ENCODE data around the gene CDK4.

The CDK4 gene

DNA sequence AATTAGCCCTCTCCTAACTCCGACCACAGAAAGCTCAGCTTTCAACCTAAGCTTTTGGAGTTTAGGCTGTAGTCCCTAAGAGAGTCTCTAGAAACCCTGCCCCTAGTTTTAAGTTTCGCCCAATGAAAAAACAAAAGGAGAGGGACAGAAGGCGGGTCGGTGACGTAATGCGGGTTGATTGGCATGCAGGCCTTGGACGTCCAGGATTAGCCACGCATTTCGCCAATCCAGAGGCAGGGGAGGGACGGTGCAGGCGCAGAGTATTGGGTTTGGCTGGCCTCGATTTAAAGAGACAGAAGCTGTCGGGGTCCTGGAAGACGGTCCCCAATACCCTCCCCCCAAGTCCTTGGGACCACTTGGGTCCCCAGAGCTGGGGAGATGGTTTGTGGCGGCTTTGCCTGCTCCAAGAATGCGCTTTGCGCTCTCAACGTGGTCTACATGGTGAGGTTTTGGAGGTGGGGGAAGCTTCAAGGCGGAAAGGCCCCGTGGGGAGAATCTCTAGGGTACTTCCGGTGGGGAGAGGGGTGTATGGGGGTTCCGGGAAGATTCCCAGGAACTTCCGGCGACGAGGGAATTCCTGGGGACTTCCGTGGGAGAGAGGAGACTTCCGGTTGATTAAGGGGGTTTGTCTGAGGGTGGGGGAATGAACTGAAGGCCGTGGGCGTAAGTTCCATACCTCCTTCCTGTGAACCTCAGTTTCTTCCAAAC, 7.2 kb downstream of the CDK4 start, which contains the start of gene TSPAN31:
Gene TSPAN31 (plus strand): TSS at position 263 of the 708 bp plus-strand sequence. CDS start 116 bp downstream, at position 379.
- Histone ChIP-seq H3K4me3 (peak within 1 kb of the TSS; percentile 65), H3K4me1 (peaks cover 13% of the 10 kb centered on the region), H3K9me3 (no peaks in the 10 kb centered on the region), H3K27me3 (ENCODE audit: low read depth) (peaks cover 7% of the 10 kb centered on the region), H3K36me3 (replicated peaks) (peaks cover 27% of the 10 kb centered on the region)
- in situ Hi-C loops (cut with MboI; ENCODE audit: low sequenced_read_pairs), result no loop called here
- DNase-seq (ENCODE audit: low spot score in 2 of 2), result peak; percentile 96 to 97

DNA sequence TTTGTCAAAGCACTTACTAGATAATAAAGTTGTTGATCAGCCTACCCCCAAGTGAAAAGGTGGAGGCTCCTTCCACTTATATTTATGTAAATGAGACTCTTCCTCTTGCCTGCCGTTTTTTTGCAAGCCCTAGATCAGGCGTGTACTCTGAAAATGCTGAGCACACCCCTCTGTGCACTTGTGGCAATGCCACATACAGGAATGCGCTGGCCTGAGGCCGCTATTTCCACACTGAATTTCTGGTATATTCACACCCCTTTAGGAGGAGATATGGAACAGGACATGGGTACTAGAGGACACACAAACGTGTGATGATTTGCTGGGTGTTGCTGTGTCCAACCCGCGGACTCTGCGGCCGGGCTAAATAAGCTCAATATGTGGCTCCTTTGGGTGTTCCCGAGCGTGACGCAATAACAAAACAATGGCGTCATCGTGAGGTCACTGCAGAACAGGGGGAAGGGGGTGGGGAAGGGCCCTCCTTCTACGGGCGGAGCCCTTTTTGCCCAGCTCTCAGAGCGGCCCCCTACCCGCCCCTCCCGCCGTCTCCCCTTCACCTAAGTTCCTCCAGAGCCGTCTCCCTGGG, 7.8 kb downstream of the CDK4 start:
- peak overlapping the region; percentile 65 for H3K4me3 ChIP-seq
- peaks cover 23% of the 10 kb centered on the region for H3K36me3 ChIP-seq (replicated peaks)
- H3K4me1 ChIP-seq, result peaks cover 13% of the 10 kb centered on the region
- H3K27me3 ChIP-seq (ENCODE audit: low read depth), result peaks cover 7% of the 10 kb centered on the region
- DNase-seq (ENCODE audit: low spot score in 2 of 2), result peak in 1 of 2 experiments; percentile 83
- in situ Hi-C loops (cut with MboI; ENCODE audit: low sequenced_read_pairs), result no loop called here
- no peaks in the 10 kb centered on the region for H3K9me3 ChIP-seq

GRCh38 chr12:57743769-57744168, 8.3 kb downstream of the CDK4 start:
- in situ Hi-C loops (cut with MboI; ENCODE audit: low sequenced_read_pairs), result no loop called here
- no peak overlapping the region; the same call in 1 of the 2 replicates for H3K4me3 ChIP-seq

DNA sequence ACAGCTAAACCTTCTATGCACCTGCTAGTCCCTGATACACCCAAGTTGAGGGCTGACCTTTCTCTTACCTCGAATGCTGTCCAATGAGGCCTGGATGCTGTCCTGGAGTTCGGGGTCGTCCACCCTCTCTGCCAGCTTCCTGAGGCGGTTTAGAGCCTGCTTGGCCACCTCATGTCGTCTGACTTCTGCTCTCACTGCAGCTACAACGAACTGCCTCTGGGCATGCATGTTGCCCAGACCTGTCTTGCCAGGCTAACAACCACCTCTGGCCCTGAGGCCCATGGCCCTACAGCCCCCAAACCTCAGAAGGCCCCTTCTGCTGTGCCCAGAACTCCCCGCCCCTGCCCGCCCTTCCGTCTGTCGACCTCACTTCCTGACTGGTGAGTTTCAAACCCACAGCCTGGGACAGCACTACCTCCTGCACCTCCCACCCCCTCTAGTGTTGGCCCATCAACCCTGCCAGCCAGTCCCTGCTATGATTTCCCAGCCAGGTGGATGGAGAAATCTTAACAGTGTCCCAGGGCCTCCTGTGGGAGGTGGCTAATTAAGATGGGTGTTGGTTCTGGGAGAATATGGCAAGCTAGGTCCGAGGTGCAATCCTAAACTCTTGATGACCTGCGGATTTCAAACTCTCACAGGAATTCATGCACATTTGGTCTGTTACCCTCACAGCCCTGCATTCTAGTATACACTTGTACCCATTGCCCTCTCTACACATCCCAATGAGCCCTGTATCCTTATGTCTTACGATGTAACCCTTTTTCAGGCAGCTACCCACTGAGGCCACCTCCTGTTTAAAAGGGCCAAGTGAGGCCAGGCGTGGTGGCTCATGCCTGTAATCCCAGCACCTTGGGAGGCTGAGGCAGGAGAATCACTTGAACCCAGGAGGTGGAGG, 10.0 kb downstream of the CDK4 start:
- in situ Hi-C loops (cut with MboI; ENCODE audit: low sequenced_read_pairs), result no loop called here
- H3K9me3 ChIP-seq, result no peaks in the 10 kb centered on the region
- DNase-seq (ENCODE audit: low spot score in 2 of 2), result no peak
- peaks cover 13% of the 10 kb centered on the region for H3K4me1 ChIP-seq
- no peak overlapping the region for H3K4me3 ChIP-seq
- H3K27me3 ChIP-seq (ENCODE audit: low read depth), result peaks cover 7% of the 10 kb centered on the region
- peaks cover 2% of the 10 kb centered on the region for H3K36me3 ChIP-seq (replicated peaks)

More at GRCh38 chr12:57743769-57744168, 8.3 kb downstream of the CDK4 start:
- no peak for DNase-seq (ENCODE audit: low spot score in 2 of 2)
- H3K36me3 ChIP-seq (replicated peaks), result peaks cover 18% of the 10 kb centered on the region
- peaks cover 7% of the 10 kb centered on the region for H3K27me3 ChIP-seq (ENCODE audit: low read depth)
- H3K4me1 ChIP-seq, result peaks cover 13% of the 10 kb centered on the region
- H3K9me3 ChIP-seq, result no peaks in the 10 kb centered on the region

DNA sequence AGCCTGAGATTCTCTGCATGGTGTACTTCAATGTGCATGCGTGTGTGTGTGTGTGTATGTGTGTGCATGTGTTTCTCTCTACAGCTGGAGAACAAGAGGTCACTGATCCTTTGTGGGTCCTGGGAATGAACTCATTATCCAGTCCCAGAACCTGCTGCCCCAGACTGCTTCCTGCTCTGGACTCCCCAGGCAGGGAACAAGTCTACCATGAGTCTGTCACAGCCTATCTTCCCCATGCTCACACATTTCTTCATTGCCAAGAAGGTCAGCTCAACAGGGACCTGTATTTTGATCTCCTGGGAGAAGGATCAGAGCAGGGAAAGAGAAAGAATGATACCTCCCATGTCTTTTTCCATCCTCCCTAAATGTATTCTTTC, 10.7 kb downstream of the CDK4 start:
- in situ Hi-C loops (cut with MboI; ENCODE audit: low sequenced_read_pairs), result no loop called here
- Histone ChIP-seq H3K9me3 (no peaks in the 10 kb centered on the region), H3K36me3 (replicated peaks) (no peaks in the 10 kb centered on the region), H3K27me3 (ENCODE audit: low read depth) (peaks cover 7% of the 10 kb centered on the region), H3K4me1 (peaks cover 13% of the 10 kb centered on the region), H3K4me3 (no peak overlapping the region)
- no peak for DNase-seq (ENCODE audit: low spot score in 2 of 2)

- Histone ChIP-seq H3K9me3 (no peaks in the 10 kb centered on the region), H3K4me1 (peaks cover 11% of the 10 kb centered on the region), H3K27me3 (ENCODE audit: low read depth) (peaks cover 8% of the 10 kb centered on the region), H3K36me3 (replicated peaks) (no peaks in the 10 kb centered on the region), H3K4me3 (no peak overlapping the region)
- no peak for DNase-seq (ENCODE audit: low spot score in 2 of 2)
- in situ Hi-C loops (cut with MboI; ENCODE audit: low sequenced_read_pairs), result no loop called here
Observed at GRCh38 chr12:57740656-57741412, 11.3 kb downstream of the CDK4 start.

GRCh38 chr12:57739914-57740538, 12.1 kb downstream of the CDK4 start:
- no peak overlapping the region for H3K4me3 ChIP-seq
- H3K36me3 ChIP-seq (replicated peaks), result no peaks in the 10 kb centered on the region
- peaks cover 10% of the 10 kb centered on the region for H3K27me3 ChIP-seq (ENCODE audit: low read depth)
- no peak for DNase-seq (ENCODE audit: low spot score in 2 of 2)
- in situ Hi-C loops (cut with MboI; ENCODE audit: low sequenced_read_pairs), result no loop called here
- H3K4me1 ChIP-seq, result 0 out of 2 replicates have a peak, but pooled peaks cover 6% of the 10 kb centered on the region
- H3K9me3 ChIP-seq, result no peaks in the 10 kb centered on the region

DNA sequence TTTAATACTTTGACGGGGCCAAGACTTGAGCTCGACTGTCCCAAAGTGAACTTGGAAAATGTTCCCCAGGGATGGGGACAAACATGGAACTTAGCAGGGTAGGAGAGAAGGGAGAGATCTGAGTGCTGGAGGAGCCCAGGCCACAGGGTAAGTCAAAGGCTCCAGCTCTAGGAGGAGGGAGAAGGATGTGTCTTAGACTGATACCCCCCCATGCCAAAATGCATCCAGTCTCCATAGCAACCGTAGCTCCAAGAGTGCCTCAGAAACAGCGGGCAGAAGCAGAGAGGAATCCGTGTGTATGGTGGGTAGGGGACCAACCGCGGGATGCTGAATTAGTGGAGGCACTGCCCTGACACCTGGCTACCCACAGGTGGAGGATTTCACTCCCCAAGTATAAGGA, 12.7 kb downstream of the CDK4 start:
- DNase-seq (ENCODE audit: low spot score in 2 of 2), result no peak
- in situ Hi-C loops (cut with MboI; ENCODE audit: low sequenced_read_pairs), result no loop called here
- H3K27me3 ChIP-seq (ENCODE audit: low read depth), result peaks cover 10% of the 10 kb centered on the region
- H3K4me1 ChIP-seq, result 0 out of 2 replicates have a peak, but pooled peaks cover 6% of the 10 kb centered on the region
- H3K4me3 ChIP-seq, result no peak overlapping the region
- no peaks in the 10 kb centered on the region for H3K9me3 ChIP-seq
- H3K36me3 ChIP-seq (replicated peaks), result no peaks in the 10 kb centered on the region

- peaks cover 10% of the 10 kb centered on the region for H3K27me3 ChIP-seq (ENCODE audit: low read depth)
- H3K9me3 ChIP-seq, result no peaks in the 10 kb centered on the region
- 0 out of 2 replicates have a peak, but pooled peaks cover under 1% of the 10 kb centered on the region for H3K4me1 ChIP-seq
- in situ Hi-C loops (cut with MboI; ENCODE audit: low sequenced_read_pairs), result no loop called here
- no peaks in the 10 kb centered on the region for H3K36me3 ChIP-seq (replicated peaks)
- H3K4me3 ChIP-seq, result no peak within 1 kb of the TSS
- DNase-seq (ENCODE audit: low spot score in 2 of 2), result no peak
Observed at GRCh38 chr12:57738661-57739237, 13.4 kb downstream of the CDK4 start, which contains the start of gene AGAP2. Gene AGAP2, minus strand, starts transcription at chr12:57738742. Its CDS starts 496 bp downstream, at chr12:57738246.

- Histone ChIP-seq H3K27me3 (ENCODE audit: low read depth) (peaks cover 10% of the 10 kb centered on the region), H3K4me1 (no peaks in the 10 kb centered on the region), H3K4me3 (no peak overlapping the region), H3K36me3 (replicated peaks) (no peaks in the 10 kb centered on the region), H3K9me3 (no peaks in the 10 kb centered on the region)
- in situ Hi-C loops (cut with MboI; ENCODE audit: low sequenced_read_pairs), result no loop called here
- DNase-seq (ENCODE audit: low spot score in 2 of 2), result no peak
Observed at GRCh38 chr12:57737467-57738460, 14.3 kb downstream of the CDK4 start.

DNA sequence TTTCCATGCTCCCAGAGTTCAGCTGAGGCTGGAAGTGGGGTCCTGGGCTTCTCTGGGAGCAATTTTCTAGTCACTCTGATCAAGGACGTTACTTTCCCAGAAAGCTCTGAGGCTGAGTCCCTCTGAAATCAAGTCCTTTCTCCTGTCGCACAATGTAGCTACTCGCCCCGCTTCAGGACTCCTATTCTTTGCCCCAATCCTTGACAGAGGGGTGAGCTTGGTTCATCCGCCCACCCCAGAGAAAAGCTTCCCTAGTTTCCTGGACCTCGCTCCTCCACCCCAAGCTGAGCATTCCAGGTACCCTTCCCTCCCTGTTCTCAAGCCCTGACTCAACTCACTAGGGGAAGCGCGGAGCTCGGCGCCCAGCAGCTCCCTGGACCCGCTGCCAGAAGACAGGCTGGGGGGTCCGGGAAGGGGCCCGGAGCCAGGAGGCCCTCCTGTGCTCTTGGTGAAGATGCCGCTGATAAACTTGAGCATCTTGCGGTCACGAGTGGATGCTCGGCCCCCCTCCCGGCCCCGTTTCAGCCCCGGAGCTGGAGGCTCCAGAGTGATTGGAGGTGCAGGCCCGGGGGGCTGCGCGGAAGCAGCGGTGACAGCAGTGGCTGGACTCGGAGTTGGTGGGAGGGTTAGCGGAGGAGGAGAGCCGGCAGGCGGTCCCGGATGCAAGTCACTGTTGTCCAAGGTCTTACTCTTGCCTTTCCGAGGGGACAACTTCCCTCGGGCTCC, 15.2 kb downstream of the CDK4 start:
- Histone ChIP-seq H3K4me1 (no peaks in the 10 kb centered on the region), H3K27me3 (ENCODE audit: low read depth) (peaks cover 10% of the 10 kb centered on the region), H3K4me3 (no peak overlapping the region), H3K36me3 (replicated peaks) (no peaks in the 10 kb centered on the region), H3K9me3 (no peaks in the 10 kb centered on the region)
- in situ Hi-C loops (cut with MboI; ENCODE audit: low sequenced_read_pairs), result no loop called here
- DNase-seq (ENCODE audit: low spot score in 2 of 2), result no peak
